ENCODE data around the gene LUC7L2. TPM values are rescaled to one million over a fixed set of nuclear protein-coding genes. Genes with fewer than 3 reads are reported as not detected.
A peak's percentile ranks its signal among the peaks of the same experiment; 100 is the strongest.

The LUC7L2 gene
- total and polyA plus RNA-seq, 9 of the 15 experiments (the other 6 are each of a cell fraction or from before 2014, with no cell fraction given), result 56.1 to 207 (median 141) TPM

DNA sequence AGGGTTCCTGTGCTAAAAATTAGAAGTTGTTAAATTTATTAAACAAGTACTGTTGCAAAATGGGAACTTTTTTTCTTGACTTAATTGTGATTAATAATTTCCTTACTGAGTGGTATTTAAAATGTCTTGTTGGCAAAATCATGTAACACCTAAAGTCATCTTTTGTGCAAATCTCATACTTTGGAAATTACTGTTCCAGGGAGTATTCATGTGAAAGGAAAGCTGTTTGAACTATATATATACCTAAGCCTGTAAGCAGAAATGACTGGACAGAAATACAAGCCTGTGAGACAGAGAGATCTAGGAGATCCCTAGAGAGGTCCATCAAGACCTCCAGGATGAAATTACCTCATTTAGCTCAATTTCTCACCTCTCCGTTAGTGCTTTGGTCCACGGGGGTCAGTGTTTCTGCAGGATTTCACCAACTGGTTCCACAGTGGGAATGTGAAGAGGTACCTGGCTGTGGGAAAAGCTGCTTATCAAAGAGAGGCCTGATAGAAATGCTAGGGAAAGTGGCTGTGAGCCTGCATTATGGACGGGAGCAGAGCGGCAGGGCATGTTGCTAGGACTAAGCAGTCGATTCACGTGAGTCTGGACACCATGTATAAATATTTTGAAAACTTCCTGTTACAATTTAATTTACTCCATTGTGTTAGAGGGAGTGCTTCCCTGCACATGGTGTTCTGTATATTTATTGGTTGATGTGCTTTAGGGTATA, 7.9 kb downstream of the LUC7L2 start:
- FAIRE-seq (no peak), DNase-seq (ENCODE audit: extremely low read depth in 1 of 4, low spot score in 3 of 4) (no peak), ATAC-seq (peak; percentile 50)
- Histone ChIP-seq H3K4me1 (replicated peaks in 1 of 2; ENCODE audit: control insufficient read depth in 2 of 2, insufficient read depth in 2 of 2, low read length in 2 of 2) (peaks cover 6 to 22% of the 10 kb centered on the region in 2 experiments; a peak in 4 of 5 replicates), H3K9ac (ENCODE audit: insufficient read depth in 1 of 2, low read depth in 2 of 2, low read length in 2 of 2) (peak overlapping the region in 1 of 2 experiments; percentile 59; a peak in 1 of 4 replicates), H3K4me3 (no peak overlapping the region), H3K4me2 (ENCODE audit: insufficient read depth, low read length) (no peak overlapping the region), H4K20me1 (replicated peaks; ENCODE audit: control insufficient read depth, insufficient read depth, low read length) (peaks cover 30% of the 10 kb centered on the region), H3K27ac (ENCODE audit: extremely low read depth, low read depth, low read length) (peak overlapping the region; percentile 20; the same call in 2 of the 3 replicates), H3K9me1 (ENCODE audit: control insufficient read depth, insufficient read depth, low read length) (peaks cover 4% of the 10 kb centered on the region), H3K79me2 (ENCODE audit: control insufficient read depth, insufficient read depth, low read length) (peaks cover 100% of the 10 kb centered on the region), H3K36me3 (ENCODE audit: control insufficient read depth, insufficient read depth, low read length) (peaks cover 87% of the 10 kb centered on the region), H2AFZ (ENCODE audit: low read depth, low read length) (no peak overlapping the region), H3K27me3 (ENCODE audit: control insufficient read depth in 2 of 2, insufficient read depth in 2 of 2, low read length in 2 of 2) (no peaks in the 10 kb centered on the region), H3K9me3 (replicated peaks; ENCODE audit: control insufficient read depth, insufficient read depth, low read depth, low read length) (no peaks in the 10 kb centered on the region)
- BruUV-seq (replicated peaks), result no TSS peak
- ChIA-PET POLR2A (interaction anchor here (0.8 to 1.2 kb wide), 3 partner anchors 10 to 356 kb away, joined by 3 to 5 read pairs (median 3); no protein-coding TSS in a partner anchor), CTCF (ENCODE audit: low intra/inter-chr PET ratio) (no interaction called here)
- 81% methylated on average over 6 of the region's 6 CpGs for WGBS (ENCODE audit: insufficient coverage, low coverage, missing lambda C conversion rate)
- in situ Hi-C loops (cut with MboI) (loop anchor here (25.0 kb wide), 1 partner anchor 1405 kb away; no protein-coding TSS in a partner anchor), intact Hi-C loops (cut with micrococcal nuclease) (no loop called here)
- peak; percentile 69 for TF ChIP-seq C11orf30 (IDR thresholded peaks at IDR 0.05; ENCODE audit: low read depth)
- TF ChIP-seq ZC3H11A (IDR thresholded peaks at IDR 0.05; ENCODE audit: low read depth, low read length), result no peak
- TF ChIP-seq ZC3H4 (CRISPR knock-in tag; IDR thresholded peaks at IDR 0.05; ENCODE audit: borderline replicate concordance), result no peak
- TF ChIP-seq ZNF133 (CRISPR knock-in tag; IDR thresholded peaks at IDR 0.05), result no peak
- TF ChIP-seq ZBTB1 (CRISPR knock-in tag; IDR thresholded peaks at IDR 0.05; ENCODE audit: borderline replicate concordance, low read depth), result no peak
- TF ChIP-seq ZNF561 (CRISPR knock-in tag; conservative IDR thresholded peaks at IDR 0.05), result no peak
- TF ChIP-seq RBM22 (IDR thresholded peaks at IDR 0.05; ENCODE audit: low read depth, low read length, poor library complexity, severe bottlenecking), result no peak
- TF ChIP-seq MAFF (IDR thresholded peaks at IDR 0.05; ENCODE audit: low read length), result 0 out of 2 replicates have a peak, but pooled peaks have one; percentile 2
- TF ChIP-seq FIP1L1 (IDR thresholded peaks at IDR 0.05; ENCODE audit: low read depth, low read length, poor library complexity, severe bottlenecking), result no peak
- TF ChIP-seq RERE (CRISPR knock-in tag; IDR thresholded peaks at IDR 0.05; ENCODE audit: borderline replicate concordance), result no peak
- no peak for TF ChIP-seq CREM (IDR thresholded peaks at IDR 0.05; ENCODE audit: low read depth)
- TF ChIP-seq ZNF695 (CRISPR knock-in tag; IDR thresholded peaks at IDR 0.05), result no peak
- TF ChIP-seq RBFOX2 (IDR thresholded peaks at IDR 0.05; ENCODE audit: low read depth, low read length), result peak; percentile 18; the same call in 1 of the 2 replicates
- TF ChIP-seq TEAD4 (IDR thresholded peaks at IDR 0.05; ENCODE audit: low read length), result no peak
- TF ChIP-seq TEAD4 (CRISPR knock-in tag; IDR thresholded peaks at IDR 0.05; ENCODE audit: borderline replicate concordance), result no peak
- 0 out of 2 replicates have a peak, but pooled peaks have one; percentile 37 for TF ChIP-seq NFE2 (IDR thresholded peaks at IDR 0.05; ENCODE audit: low read depth)
- TF ChIP-seq, protein P1, sequence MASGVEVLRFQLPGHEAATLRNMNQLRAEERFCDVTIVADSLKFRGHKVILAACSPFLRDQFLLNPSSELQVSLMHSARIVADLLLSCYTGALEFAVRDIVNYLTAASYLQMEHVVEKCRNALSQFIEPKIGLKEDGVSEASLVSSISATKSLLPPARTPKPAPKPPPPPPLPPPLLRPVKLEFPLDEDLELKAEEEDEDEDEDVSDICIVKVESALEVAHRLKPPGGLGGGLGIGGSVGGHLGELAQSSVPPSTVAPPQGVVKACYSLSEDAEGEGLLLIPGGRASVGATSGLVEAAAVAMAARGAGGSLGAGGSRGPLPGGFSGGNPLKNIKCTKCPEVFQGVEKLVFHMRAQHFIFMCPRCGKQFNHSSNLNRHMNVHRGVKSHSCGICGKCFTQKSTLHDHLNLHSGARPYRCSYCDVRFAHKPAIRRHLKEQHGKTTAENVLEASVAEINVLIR (CRISPR knock-in tag; IDR thresholded peaks at IDR 0.05), result no peak
